ENCODE data around the gene BTLA.
A peak's percentile ranks its signal among the peaks of the same experiment; 100 is the strongest.
"Not testable (repeated sequence)": the region's sequence is repeated elsewhere in the genome, so short reads cannot be mapped to it uniquely, and the experiment has no call there.

The BTLA gene

GRCh38 chr3:112437146-112438022 lies 61.9 kb downstream of the BTLA start:
- DNase-seq, result peak; percentile 65

GRCh38 chr3:112429960-112430359 lies 69.3 kb downstream of the BTLA start:
- DNase-seq, result no peak

GRCh38 chr3:112427123-112427522 lies 72.1 kb downstream of the BTLA start:
- DNase-seq, result no peak

GRCh38 chr3:112425858-112426750 lies 73.2 kb downstream of the BTLA start:
- DNase-seq, result no peak

GRCh38 chr3:112425382-112425781 lies 73.9 kb downstream of the BTLA start:
- no peak for DNase-seq

GRCh38 chr3:112424394-112424793 lies 74.9 kb downstream of the BTLA start:
- no peak for DNase-seq

GRCh38 chr3:112422921-112423320 lies 76.4 kb downstream of the BTLA start:
- DNase-seq, result not testable (repeated sequence)

- DNase-seq, result not testable (repeated sequence)
Measured at GRCh38 chr3:112418526-112418925, 80.7 kb downstream of the BTLA start.

GRCh38 chr3:112417696-112418318 lies 81.5 kb downstream of the BTLA start:
- no peak for DNase-seq

- DNase-seq, result no peak
Measured at GRCh38 chr3:112416391-112417212, 82.7 kb downstream of the BTLA start.

- DNase-seq, result no peak
Measured at GRCh38 chr3:112415390-112415789, 83.9 kb downstream of the BTLA start.

Data from NCI-H226 (cell line).